GM18870 (cell line): Measurements from ENCODE around the gene CUEDC1.

Experiments
- ATAC-seq: cut with Tn5 transposase; IDR thresholded peaks from one replicate; pipeline ENCODE4 v1.9.1; 2021; ENCODE audit warnings: moderate library complexity; ENCODE audit not compliant: unreplicated experiment

Gene CUEDC1

GRCh38 chr17:57900991-57901743 lies 54.0 kb downstream of the CUEDC1 start:
- no peak for ATAC-seq

GRCh38 chr17:57899822-57900221 lies 55.4 kb downstream of the CUEDC1 start:
- no peak for ATAC-seq

- ATAC-seq, result no peak
Observed at GRCh38 chr17:57899391-57899790, 55.8 kb downstream of the CUEDC1 start.

GRCh38 chr17:57898487-57899311 lies 56.5 kb downstream of the CUEDC1 start:
- no peak for ATAC-seq

- no peak for ATAC-seq
Observed at GRCh38 chr17:57895382-57896060, 59.7 kb downstream of the CUEDC1 start.

GRCh38 chr17:57894848-57895247 lies 60.4 kb downstream of the CUEDC1 start:
- no peak for ATAC-seq

GRCh38 chr17:57892820-57893595 lies 62.2 kb downstream of the CUEDC1 start:
- no peak for ATAC-seq

GRCh38 chr17:57892146-57892819 lies 62.9 kb downstream of the CUEDC1 start:
- no peak for ATAC-seq

GRCh38 chr17:57890857-57891232 lies 64.4 kb downstream of the CUEDC1 start:
- no peak for ATAC-seq

- ATAC-seq, result no peak
Observed at GRCh38 chr17:57889892-57890856, 65.0 kb downstream of the CUEDC1 start.

- ATAC-seq, result no peak
Observed at GRCh38 chr17:57889252-57889651, 66.0 kb downstream of the CUEDC1 start.

GRCh38 chr17:57888311-57889216 lies 66.6 kb downstream of the CUEDC1 start:
- no peak for ATAC-seq

GRCh38 chr17:57887161-57887560 lies 68.1 kb downstream of the CUEDC1 start:
- no peak for ATAC-seq

- ATAC-seq, result no peak
Observed at GRCh38 chr17:57886020-57886419, 69.2 kb downstream of the CUEDC1 start.

- ATAC-seq, result no peak
Observed at GRCh38 chr17:57885148-57885915, 69.9 kb downstream of the CUEDC1 start.

- no peak for ATAC-seq
Observed at GRCh38 chr17:57881783-57882351, 73.3 kb downstream of the CUEDC1 start.

- ATAC-seq, result no peak
Observed at GRCh38 chr17:57881143-57881542, 74.1 kb downstream of the CUEDC1 start.
